ENCODE data around the gene CFAP54. TPM values are rescaled to one million over a fixed set of nuclear protein-coding genes. Genes with fewer than 3 reads are reported as not detected.

Gene CFAP54
- total RNA-seq, 1 experiment from 2014 or later: 0.09 TPM

DNA sequence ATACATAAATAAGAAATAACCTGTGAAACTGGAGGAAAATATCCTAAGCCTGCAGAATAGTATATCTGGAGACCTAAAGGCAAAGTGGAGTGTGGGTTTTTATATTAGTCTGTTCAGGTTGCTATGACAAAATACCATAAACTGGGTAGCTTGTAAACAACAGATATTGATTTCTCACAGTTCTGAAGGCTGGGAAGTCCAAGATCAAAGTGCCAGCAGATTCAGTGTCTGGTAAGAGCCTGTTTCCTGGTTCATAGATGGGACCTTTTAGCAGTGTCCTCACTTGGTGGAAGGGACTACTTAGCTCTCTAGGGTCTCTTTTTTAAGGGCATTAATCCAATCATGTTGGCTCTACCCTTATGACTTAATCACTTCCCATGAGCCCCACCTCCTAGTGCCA, 392.2 kb downstream of the CFAP54 start (continued):
- TF ChIP-seq, protein P1, sequence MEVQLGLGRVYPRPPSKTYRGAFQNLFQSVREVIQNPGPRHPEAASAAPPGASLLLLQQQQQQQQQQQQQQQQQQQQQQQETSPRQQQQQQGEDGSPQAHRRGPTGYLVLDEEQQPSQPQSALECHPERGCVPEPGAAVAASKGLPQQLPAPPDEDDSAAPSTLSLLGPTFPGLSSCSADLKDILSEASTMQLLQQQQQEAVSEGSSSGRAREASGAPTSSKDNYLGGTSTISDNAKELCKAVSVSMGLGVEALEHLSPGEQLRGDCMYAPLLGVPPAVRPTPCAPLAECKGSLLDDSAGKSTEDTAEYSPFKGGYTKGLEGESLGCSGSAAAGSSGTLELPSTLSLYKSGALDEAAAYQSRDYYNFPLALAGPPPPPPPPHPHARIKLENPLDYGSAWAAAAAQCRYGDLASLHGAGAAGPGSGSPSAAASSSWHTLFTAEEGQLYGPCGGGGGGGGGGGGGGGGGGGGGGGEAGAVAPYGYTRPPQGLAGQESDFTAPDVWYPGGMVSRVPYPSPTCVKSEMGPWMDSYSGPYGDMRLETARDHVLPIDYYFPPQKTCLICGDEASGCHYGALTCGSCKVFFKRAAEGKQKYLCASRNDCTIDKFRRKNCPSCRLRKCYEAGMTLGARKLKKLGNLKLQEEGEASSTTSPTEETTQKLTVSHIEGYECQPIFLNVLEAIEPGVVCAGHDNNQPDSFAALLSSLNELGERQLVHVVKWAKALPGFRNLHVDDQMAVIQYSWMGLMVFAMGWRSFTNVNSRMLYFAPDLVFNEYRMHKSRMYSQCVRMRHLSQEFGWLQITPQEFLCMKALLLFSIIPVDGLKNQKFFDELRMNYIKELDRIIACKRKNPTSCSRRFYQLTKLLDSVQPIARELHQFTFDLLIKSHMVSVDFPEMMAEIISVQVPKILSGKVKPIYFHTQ (CRISPR knock-in tag; IDR thresholded peaks at IDR 0.05): no peak
- TF ChIP-seq SOX15 (CRISPR knock-in tag; IDR thresholded peaks at IDR 0.05): no peak
- TF ChIP-seq NR1H2 (CRISPR knock-in tag; IDR thresholded peaks at IDR 0.05): no peak
- TF ChIP-seq, protein P2, sequence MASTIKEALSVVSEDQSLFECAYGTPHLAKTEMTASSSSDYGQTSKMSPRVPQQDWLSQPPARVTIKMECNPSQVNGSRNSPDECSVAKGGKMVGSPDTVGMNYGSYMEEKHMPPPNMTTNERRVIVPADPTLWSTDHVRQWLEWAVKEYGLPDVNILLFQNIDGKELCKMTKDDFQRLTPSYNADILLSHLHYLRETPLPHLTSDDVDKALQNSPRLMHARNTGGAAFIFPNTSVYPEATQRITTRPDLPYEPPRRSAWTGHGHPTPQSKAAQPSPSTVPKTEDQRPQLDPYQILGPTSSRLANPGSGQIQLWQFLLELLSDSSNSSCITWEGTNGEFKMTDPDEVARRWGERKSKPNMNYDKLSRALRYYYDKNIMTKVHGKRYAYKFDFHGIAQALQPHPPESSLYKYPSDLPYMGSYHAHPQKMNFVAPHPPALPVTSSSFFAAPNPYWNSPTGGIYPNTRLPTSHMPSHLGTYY (CRISPR knock-in tag; IDR thresholded peaks at IDR 0.05): no peak
- TF ChIP-seq, protein P3, sequence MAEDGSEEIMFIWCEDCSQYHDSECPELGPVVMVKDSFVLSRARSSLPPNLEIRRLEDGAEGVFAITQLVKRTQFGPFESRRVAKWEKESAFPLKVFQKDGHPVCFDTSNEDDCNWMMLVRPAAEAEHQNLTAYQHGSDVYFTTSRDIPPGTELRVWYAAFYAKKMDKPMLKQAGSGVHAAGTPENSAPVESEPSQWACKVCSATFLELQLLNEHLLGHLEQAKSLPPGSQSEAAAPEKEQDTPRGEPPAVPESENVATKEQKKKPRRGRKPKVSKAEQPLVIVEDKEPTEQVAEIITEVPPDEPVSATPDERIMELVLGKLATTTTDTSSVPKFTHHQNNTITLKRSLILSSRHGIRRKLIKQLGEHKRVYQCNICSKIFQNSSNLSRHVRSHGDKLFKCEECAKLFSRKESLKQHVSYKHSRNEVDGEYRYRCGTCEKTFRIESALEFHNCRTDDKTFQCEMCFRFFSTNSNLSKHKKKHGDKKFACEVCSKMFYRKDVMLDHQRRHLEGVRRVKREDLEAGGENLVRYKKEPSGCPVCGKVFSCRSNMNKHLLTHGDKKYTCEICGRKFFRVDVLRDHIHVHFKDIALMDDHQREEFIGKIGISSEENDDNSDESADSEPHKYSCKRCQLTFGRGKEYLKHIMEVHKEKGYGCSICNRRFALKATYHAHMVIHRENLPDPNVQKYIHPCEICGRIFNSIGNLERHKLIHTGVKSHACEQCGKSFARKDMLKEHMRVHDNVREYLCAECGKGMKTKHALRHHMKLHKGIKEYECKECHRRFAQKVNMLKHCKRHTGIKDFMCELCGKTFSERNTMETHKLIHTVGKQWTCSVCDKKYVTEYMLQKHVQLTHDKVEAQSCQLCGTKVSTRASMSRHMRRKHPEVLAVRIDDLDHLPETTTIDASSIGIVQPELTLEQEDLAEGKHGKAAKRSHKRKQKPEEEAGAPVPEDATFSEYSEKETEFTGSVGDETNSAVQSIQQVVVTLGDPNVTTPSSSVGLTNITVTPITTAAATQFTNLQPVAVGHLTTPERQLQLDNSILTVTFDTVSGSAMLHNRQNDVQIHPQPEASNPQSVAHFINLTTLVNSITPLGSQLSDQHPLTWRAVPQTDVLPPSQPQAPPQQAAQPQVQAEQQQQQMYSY (CRISPR knock-in tag; IDR thresholded peaks at IDR 0.05): no peak
- TF ChIP-seq, protein P4, sequence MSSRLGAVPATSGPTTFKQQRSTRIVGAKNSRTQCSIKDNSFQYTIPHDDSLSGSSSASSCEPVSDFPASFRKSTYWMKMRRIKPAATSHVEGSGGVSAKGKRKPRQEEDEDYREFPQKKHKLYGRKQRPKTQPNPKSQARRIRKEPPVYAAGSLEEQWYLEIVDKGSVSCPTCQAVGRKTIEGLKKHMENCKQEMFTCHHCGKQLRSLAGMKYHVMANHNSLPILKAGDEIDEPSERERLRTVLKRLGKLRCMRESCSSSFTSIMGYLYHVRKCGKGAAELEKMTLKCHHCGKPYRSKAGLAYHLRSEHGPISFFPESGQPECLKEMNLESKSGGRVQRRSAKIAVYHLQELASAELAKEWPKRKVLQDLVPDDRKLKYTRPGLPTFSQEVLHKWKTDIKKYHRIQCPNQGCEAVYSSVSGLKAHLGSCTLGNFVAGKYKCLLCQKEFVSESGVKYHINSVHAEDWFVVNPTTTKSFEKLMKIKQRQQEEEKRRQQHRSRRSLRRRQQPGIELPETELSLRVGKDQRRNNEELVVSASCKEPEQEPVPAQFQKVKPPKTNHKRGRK (CRISPR knock-in tag; IDR thresholded peaks at IDR 0.05; ENCODE audit: borderline replicate concordance): no peak

DNA sequence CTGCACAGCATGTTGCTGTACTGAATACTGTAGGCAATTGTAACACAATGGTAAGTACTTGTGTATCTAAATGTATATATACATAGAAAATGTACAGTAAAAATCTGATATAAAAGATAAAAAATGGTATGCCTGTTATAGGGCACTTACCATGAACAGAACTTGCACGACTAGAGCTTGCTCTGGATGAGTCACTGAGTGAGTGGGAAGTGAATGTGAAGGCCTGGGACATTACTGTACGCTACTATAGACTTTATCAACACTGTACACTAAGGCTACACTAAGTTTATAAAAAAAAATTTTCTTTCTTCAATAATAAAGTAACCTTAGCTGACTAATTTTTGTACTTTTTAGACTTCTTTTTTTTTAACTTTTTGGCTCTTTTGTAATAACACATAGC, 393.5 kb downstream of the CFAP54 start:
- Mint-ChIP-seq H3K4me1 (no peaks in the 10 kb centered on the region; the same call in 1 of the 2 replicates), H3K9me3 (peaks cover 9% of the 10 kb centered on the region), H3K36me3 (no peaks in the 10 kb centered on the region), H3K27ac (no peak overlapping the region), H3K27me3 (ENCODE audit: low read depth) (no peaks in the 10 kb centered on the region), H3K4me3 (no peak overlapping the region)
- ATAC-seq (no peak), DNase-seq (ENCODE audit: low spot score) (no peak)
- POLR2A ChIA-PET: no interaction called here
- TF ChIP-seq FOXP1 (CRISPR knock-in tag; IDR thresholded peaks at IDR 0.05; ENCODE audit: borderline replicate concordance) (no peak), SMAD3 (CRISPR knock-in tag; IDR thresholded peaks at IDR 0.05; ENCODE audit: borderline replicate concordance) (no peak), MXD4 (CRISPR knock-in tag; IDR thresholded peaks at IDR 0.05; ENCODE audit: borderline replicate concordance) (no peak), NR2C2 (CRISPR knock-in tag; IDR thresholded peaks at IDR 0.05) (no peak), TEAD1 (CRISPR knock-in tag; IDR thresholded peaks at IDR 0.05) (no peak), ZNF219 (CRISPR knock-in tag; IDR thresholded peaks at IDR 0.05; ENCODE audit: borderline replicate concordance) (no peak)
- TF ChIP-seq, protein P5, sequence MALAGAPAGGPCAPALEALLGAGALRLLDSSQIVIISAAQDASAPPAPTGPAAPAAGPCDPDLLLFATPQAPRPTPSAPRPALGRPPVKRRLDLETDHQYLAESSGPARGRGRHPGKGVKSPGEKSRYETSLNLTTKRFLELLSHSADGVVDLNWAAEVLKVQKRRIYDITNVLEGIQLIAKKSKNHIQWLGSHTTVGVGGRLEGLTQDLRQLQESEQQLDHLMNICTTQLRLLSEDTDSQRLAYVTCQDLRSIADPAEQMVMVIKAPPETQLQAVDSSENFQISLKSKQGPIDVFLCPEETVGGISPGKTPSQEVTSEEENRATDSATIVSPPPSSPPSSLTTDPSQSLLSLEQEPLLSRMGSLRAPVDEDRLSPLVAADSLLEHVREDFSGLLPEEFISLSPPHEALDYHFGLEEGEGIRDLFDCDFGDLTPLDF (CRISPR knock-in tag; IDR thresholded peaks at IDR 0.05): no peak
- TF ChIP-seq, protein P6, sequence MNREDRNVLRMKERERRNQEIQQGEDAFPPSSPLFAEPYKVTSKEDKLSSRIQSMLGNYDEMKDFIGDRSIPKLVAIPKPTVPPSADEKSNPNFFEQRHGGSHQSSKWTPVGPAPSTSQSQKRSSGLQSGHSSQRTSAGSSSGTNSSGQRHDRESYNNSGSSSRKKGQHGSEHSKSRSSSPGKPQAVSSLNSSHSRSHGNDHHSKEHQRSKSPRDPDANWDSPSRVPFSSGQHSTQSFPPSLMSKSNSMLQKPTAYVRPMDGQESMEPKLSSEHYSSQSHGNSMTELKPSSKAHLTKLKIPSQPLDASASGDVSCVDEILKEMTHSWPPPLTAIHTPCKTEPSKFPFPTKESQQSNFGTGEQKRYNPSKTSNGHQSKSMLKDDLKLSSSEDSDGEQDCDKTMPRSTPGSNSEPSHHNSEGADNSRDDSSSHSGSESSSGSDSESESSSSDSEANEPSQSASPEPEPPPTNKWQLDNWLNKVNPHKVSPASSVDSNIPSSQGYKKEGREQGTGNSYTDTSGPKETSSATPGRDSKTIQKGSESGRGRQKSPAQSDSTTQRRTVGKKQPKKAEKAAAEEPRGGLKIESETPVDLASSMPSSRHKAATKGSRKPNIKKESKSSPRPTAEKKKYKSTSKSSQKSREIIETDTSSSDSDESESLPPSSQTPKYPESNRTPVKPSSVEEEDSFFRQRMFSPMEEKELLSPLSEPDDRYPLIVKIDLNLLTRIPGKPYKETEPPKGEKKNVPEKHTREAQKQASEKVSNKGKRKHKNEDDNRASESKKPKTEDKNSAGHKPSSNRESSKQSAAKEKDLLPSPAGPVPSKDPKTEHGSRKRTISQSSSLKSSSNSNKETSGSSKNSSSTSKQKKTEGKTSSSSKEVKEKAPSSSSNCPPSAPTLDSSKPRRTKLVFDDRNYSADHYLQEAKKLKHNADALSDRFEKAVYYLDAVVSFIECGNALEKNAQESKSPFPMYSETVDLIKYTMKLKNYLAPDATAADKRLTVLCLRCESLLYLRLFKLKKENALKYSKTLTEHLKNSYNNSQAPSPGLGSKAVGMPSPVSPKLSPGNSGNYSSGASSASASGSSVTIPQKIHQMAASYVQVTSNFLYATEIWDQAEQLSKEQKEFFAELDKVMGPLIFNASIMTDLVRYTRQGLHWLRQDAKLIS (CRISPR knock-in tag; IDR thresholded peaks at IDR 0.05; ENCODE audit: borderline replicate concordance): no peak
- TF ChIP-seq, protein P7, sequence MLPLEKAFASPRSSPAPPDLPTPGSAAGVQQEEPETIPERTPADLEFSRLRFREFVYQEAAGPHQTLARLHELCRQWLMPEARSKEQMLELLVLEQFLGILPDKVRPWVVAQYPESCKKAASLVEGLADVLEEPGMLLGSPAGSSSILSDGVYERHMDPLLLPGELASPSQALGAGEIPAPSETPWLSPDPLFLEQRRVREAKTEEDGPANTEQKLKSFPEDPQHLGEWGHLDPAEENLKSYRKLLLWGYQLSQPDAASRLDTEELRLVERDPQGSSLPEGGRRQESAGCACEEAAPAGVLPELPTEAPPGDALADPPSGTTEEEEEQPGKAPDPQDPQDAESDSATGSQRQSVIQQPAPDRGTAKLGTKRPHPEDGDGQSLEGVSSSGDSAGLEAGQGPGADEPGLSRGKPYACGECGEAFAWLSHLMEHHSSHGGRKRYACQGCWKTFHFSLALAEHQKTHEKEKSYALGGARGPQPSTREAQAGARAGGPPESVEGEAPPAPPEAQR (CRISPR knock-in tag; IDR thresholded peaks at IDR 0.05): no peak
- CTCF ChIA-PET: no interaction called here
